HG02623 (cell line): Measurements from ENCODE around the gene SLC12A7.
"Not testable (repeated sequence)": the region's sequence is repeated elsewhere in the genome, so short reads cannot be mapped to it uniquely, and the experiment has no call there.

Experiments
- ATAC-seq: cut with Tn5 transposase; IDR thresholded peaks from one replicate; pipeline ENCODE4 v1.9.1; 2021; ENCODE audit warnings: moderate library complexity; ENCODE audit not compliant: unreplicated experiment

The SLC12A7 gene

DNA sequence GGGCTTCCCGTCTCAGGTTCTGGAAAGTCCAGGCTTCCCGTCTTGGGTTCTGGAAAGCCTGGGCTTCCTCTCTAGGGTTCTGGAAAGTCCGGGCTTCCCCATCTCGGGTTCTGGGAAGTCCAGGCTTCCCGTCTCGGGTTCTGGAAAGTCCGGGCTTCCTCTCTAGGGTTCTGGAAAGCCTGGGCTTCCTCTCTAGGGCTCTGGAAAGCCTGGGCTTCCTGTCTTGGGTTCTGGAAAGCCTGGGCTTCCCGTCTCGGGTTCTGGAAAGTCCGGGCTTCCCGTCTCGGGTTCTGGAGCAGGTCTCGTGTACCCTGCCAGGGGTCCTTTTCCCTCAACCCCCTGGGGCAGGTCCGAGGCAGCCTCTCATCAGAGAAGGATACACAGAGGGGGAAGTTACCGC lies 28.8 kb downstream of the SLC12A7 start:
- not testable (repeated sequence) for ATAC-seq

DNA sequence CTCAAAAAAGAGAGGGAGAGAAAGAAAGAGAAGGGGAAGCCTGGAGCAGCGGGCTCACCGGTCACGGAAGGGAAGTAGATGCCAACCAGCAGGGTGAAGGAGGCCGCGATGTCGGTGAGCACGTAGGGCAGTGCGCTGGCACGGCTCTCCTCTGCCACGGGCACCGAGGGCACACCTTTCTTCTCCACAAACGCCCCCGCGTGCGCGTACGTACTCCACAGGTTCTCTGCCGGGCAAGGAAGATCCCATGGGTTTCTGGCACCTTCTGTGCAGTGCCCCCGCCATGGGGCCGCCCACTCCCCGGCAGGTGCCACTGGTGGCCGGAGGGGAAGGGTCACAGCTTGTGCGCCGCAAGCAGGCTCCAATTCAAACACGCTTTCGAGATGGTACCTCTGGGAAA lies 30.3 kb downstream of the SLC12A7 start:
- ATAC-seq = no peak

GRCh38 chr5:1080432-1080831 lies 31.4 kb downstream of the SLC12A7 start:
- no peak for ATAC-seq

DNA sequence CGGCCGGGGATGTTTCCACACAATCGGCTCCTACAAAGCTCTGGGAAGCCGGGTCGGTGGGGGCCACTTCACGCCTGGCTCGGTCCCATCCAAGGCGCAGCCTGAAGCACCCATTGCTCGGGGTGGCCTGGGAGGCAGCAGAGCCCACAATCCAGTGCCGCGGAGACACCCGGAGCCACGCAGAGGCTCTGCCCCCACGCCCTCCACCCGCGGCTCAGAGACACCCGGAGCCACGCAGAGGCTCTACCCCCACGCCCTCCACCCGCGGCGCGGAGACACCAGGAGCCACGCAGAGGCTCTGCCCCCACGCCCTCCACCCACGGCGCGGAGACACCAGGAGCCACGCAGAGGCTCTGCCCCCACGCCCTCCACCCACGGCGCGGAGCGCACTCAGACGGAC lies 31.9 kb downstream of the SLC12A7 start:
- ATAC-seq = no peak

GRCh38 chr5:1079486-1079885 lies 32.4 kb downstream of the SLC12A7 start:
- ATAC-seq = no peak

- no peak for ATAC-seq
Observed at GRCh38 chr5:1078851-1079250, 33.0 kb downstream of the SLC12A7 start.

GRCh38 chr5:1078206-1078605 lies 33.7 kb downstream of the SLC12A7 start:
- no peak for ATAC-seq

DNA sequence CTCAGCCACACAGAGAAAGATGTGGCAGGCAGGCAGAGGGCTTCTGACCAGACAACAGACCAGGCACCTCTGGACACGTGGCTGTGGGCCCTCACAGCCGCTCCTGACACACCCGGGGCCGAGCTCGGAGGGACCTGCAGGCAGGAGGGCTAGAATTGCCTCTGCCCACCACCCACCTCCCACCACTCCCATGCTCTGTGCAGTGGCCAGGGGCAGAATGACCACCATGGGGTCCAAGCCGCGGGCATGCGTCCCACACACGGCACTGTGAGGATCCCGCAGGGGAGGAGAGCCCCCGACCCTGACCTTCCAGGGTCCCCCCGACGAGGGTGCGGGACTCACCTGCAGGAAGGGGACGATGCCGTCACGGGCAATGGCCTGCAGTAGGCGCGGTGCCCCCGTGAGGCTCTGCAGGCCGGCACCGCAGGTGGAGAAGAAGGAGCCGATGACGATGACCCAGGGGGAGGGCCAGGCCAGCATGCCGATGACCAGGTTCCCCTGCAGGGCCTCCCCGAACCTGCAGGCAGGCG lies 34.3 kb downstream of the SLC12A7 start:
- no peak for ATAC-seq

DNA sequence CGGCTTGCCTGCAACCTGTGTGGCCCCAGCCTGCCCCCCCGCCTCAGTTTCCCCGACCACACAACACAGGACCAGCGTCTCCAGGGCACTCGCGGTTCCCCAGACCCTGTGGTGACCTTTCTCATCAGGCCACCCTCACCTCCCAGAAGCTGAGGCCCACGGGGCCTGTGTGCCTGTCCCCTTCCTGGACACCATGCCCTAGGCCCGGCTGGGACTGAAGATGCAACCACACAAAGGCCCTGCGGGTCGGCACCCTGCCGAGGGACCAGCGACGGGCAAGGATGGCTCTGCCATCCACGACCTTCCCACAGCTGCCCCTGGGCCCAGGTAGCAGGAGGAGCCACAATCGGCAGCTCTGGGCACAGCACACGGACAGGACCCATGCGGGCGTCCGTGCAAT lies 34.8 kb downstream of the SLC12A7 start:
- no peak for ATAC-seq

DNA sequence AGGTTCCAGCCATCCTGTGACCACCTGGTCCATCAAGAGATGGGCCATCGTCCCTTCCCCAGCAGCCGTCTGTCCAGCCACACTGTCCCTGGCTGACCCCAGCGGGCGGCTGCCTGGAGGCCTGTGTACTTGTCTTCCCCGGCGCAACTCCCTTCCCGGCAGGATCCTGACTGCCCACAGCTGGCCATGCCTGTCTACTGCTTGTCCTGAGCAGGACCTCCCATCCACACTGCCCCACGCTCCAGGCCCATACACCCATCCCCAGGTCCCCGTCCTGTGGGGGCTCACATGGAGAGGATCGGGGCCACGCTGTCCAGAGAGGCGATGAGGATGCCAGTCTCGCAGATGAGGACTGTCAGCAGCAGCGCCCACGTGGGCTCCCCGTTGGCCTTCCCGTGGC lies 35.5 kb downstream of the SLC12A7 start:
- ATAC-seq = no peak

DNA sequence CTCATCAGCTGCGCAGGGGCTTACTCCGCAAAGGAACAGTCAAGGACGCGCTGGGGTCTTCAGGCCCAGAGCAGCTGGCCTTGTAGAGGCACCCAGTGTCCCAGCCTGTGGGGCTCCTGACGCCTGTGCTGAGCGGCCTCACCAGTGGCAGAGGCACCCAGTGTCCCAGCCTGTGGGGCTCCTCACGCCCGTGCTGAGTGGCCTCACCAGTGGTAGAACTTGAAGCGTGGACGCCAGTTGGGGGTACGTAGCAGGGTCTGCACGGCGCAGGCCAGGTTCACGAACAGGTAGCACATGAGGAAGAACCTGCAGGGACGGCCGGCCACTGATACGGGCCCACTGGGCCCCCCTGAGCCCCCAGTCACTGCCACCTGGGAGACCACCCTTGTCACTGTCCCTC lies 35.9 kb downstream of the SLC12A7 start:
- no peak for ATAC-seq

DNA sequence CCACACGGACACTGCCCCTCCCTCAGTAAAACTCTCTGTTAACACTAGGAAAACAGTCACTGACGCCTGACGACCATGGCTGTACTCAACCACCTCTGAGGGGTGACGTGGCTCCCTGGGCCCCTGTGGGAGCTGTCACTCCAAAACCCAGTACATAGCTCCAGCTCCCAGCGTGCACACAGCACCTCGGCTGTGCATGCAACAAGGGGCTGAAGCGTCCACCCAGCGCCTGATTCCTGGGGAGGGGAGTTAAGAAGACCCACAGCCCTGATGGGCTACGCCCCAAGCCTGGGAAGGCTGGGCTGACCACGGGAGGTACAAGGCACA lies 36.3 kb downstream of the SLC12A7 start:
- ATAC-seq = no peak

- ATAC-seq = no peak
Observed at GRCh38 chr5:1074816-1075554, 36.9 kb downstream of the SLC12A7 start.

- ATAC-seq = no peak
Observed at GRCh38 chr5:1074226-1074625, 37.6 kb downstream of the SLC12A7 start.

DNA sequence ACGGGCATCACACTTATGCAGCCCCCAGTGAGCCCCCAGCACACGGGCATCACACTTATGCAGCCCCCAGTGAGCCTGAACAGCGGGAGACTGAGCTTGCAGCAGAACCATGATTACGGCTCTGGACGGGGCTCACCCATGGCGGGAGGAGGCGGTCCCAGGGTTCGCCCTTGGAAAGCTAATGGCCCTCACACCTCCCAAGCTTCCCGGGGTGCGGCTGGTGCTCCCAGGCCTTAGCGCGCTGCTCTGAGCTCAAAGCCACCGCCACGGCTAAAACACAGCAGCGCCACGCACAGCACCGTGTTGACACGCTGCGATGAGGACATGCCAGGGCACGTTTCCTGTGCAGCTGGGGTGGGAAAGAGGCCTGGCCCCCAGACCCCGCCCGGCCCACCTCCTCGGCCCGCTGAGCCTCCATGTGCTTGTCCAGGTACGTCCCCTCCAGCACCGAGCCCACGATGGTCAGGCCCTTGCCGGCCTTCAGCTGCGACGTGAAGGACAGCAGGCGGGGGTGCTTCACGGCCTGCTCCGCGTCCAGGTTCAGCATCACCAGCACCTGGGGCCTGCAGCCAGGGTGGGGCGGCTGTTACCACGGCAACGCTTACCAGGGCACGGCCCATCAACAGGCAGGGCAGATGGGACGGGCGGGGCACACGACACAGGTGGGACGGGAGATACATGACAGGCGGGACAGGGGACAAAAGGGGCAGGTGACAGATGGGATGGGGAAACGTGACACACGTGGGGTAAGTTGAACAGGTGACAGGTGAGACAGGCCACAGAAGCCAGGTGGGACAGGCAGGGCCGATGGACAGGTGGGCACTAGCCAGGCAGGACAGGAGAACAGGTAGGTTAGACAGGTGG lies 38.4 kb downstream of the SLC12A7 start:
- no peak for ATAC-seq

DNA sequence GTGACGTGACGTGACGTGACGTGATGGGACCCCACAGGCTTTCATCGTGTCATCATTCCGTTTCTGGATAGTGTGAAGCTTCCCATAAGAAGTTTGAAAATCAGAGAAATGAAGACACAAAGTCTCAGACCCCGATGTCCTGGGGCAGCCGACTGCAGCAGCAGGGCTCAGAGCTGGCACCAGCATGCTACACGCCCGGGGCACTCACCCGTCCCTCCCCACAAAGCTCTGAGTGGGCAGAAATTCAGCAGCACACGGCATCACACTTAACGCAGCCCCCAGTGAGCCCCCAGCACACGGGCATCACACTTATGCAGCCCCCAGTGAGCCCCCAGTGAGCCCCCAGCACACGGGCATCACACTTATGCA lies 42.2 kb downstream of the SLC12A7 start:
- ATAC-seq = no peak

GRCh38 chr5:1068895-1069719 lies 42.8 kb downstream of the SLC12A7 start:
- ATAC-seq = no peak

DNA sequence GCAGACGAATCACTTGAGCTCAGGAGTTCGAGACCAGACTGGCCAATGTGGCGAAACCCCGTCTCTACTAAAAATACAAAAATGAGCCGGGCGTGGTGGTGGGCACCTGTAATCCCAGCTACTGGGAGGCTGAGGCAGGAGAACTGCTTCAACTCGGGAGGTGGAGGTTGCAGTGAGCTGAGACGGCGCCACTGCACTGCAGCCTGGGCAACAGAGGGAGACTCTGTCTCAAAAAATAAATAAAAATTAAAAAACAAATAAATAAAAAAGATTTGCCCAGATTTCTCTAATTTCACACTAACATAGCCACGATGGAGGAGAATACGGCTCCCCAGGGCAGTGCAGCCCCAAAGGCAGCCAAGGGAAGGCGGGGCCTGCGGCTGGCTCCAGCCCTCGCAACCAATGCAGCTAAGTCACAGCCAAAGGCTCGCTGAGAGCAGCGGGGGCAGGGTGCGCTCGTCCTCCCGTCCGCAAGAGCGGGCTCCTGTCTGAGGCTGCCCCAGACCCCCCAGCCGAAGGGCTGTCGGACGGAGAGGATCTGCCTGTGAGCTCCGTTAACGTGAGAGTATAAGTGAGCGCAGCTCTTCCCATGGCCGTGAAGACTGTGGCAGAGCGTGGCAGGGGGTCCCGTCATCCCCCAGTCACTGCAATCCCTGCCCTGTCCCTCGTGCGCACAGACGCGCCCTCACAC lies 43.5 kb downstream of the SLC12A7 start:
- ATAC-seq = no peak

- ATAC-seq = no peak
Observed at GRCh38 chr5:1067141-1068121, 44.4 kb downstream of the SLC12A7 start.

GRCh38 chr5:1066676-1067075 lies 45.2 kb downstream of the SLC12A7 start:
- ATAC-seq = no peak
